HPDE6-E6E7 (cell line): ENCODE measurements around the gene SLC16A7.
A peak's percentile ranks its signal among the peaks of the same experiment; 100 is the strongest.
"Not testable (repeated sequence)": the region's sequence is repeated elsewhere in the genome, so short reads cannot be mapped to it uniquely, and the experiment has no call there.

ENCODE experiments used
- DNase-seq: peaks from one replicate; pipeline ENCODE4 v3.0.0; 2011; ENCODE audit warnings: missing footprints; ENCODE audit errors: extremely low spot score

SLC16A7 gene

GRCh38 chr12:59595883-59596540 lies at the start of gene SLC16A7:
TSS of gene SLC16A7 (plus strand) at chr12:59596029. CDS start at chr12:59704802, 108,773 bp downstream.
- peak; percentile 64 for DNase-seq

GRCh38 chr12:59548930-59549329 lies 46.9 kb upstream of the SLC16A7 start:
- no peak for DNase-seq

GRCh38 chr12:59559696-59560095 lies 36.1 kb upstream of the SLC16A7 start:
- no peak for DNase-seq

GRCh38 chr12:59570145-59570544 lies 25.7 kb upstream of the SLC16A7 start:
- peak; percentile 11 for DNase-seq

- no peak for DNase-seq
Measured at GRCh38 chr12:59574406-59574805, 21.4 kb upstream of the SLC16A7 start.

GRCh38 chr12:59575826-59576225 lies 20.0 kb upstream of the SLC16A7 start:
- DNase-seq: no peak

- no peak for DNase-seq
Measured at GRCh38 chr12:59578254-59578653, 17.6 kb upstream of the SLC16A7 start.

GRCh38 chr12:59579631-59580030 lies 16.2 kb upstream of the SLC16A7 start:
- DNase-seq: no peak

GRCh38 chr12:59580050-59580449 lies 15.8 kb upstream of the SLC16A7 start:
- DNase-seq: no peak

GRCh38 chr12:59583003-59583712 lies 12.7 kb upstream of the SLC16A7 start:
- DNase-seq: no peak

GRCh38 chr12:59587710-59588109 lies 8.1 kb upstream of the SLC16A7 start:
- DNase-seq: no peak

GRCh38 chr12:59593761-59594160 lies 2.1 kb upstream of the SLC16A7 start:
- DNase-seq: no peak

- DNase-seq: no peak
Measured at GRCh38 chr12:59594943-59595500, 807 bp upstream of the SLC16A7 start.

GRCh38 chr12:59595565-59595882 lies 305 bp upstream of the SLC16A7 start:
- no peak for DNase-seq

- peak; percentile 22 for DNase-seq
Measured at GRCh38 chr12:59597385-59597781, 1.6 kb downstream of the SLC16A7 start.

- no peak for DNase-seq
Measured at GRCh38 chr12:59600171-59600570, 4.3 kb downstream of the SLC16A7 start.

- DNase-seq: no peak
Measured at GRCh38 chr12:59603754-59604153, 7.9 kb downstream of the SLC16A7 start.

- DNase-seq: not testable (repeated sequence)
Measured at GRCh38 chr12:59612823-59613434, 17.1 kb downstream of the SLC16A7 start.

- no peak for DNase-seq
Measured at GRCh38 chr12:59615392-59616165, 19.8 kb downstream of the SLC16A7 start.

- no peak for DNase-seq
Measured at GRCh38 chr12:59619461-59620240, 23.8 kb downstream of the SLC16A7 start.

GRCh38 chr12:59620326-59620725 lies 24.5 kb downstream of the SLC16A7 start:
- no peak for DNase-seq
